MM.1S (cell line): Measurements from ENCODE around the gene LAMB3.

Experiments
- CTCF ChIP-seq: fragments of 300-600 bp; sonication (generic); IDR thresholded peaks from 2 replicates; pipeline ENCODE4 v1.5.1; 2016; ENCODE audit warnings: antibody characterized with exemption, low read length, mixed read lengths
- EZH2 ChIP-seq: fragments of 300-600 bp; sonication (generic); optimal IDR thresholded peaks from 2 replicates; pipeline ENCODE3; 2017; ENCODE audit warnings: low read depth, mild to moderate bottlenecking, antibody characterized with exemption, low read length, mixed read lengths
- EZH2phosphoT487 ChIP-seq: fragments of 300-600 bp; sonication (generic); IDR thresholded peaks from 2 replicates; pipeline ENCODE4 v1.6.1; 2018; ENCODE audit warnings: antibody characterized with exemption, low read length

GRCh38 chr1:209634005-209634737, 18.1 kb downstream of the LAMB3 start:
- TF ChIP-seq CTCF (no peak), EZH2phosphoT487 (no peak), EZH2 (no peak)
